Activated CD4-positive, CD25-positive, alpha-beta regulatory T cell treated with anti-CD3 and anti-CD28 coated beads, Interleukin-2, amount 50 U/mL, for 24 hours (primary cell): ENCODE results near the gene CNTROB.

Source experiments
- ATAC-seq, 2 donors: fragments of 150-1000 bp; cut with Tn5 transposase; one replicate each; pipeline ENCODE4 v1.10.0; 2021; ENCODE audit warnings: mild to moderate bottlenecking in 1 of 2, moderate library complexity in 1 of 2

Gene CNTROB, protein sequence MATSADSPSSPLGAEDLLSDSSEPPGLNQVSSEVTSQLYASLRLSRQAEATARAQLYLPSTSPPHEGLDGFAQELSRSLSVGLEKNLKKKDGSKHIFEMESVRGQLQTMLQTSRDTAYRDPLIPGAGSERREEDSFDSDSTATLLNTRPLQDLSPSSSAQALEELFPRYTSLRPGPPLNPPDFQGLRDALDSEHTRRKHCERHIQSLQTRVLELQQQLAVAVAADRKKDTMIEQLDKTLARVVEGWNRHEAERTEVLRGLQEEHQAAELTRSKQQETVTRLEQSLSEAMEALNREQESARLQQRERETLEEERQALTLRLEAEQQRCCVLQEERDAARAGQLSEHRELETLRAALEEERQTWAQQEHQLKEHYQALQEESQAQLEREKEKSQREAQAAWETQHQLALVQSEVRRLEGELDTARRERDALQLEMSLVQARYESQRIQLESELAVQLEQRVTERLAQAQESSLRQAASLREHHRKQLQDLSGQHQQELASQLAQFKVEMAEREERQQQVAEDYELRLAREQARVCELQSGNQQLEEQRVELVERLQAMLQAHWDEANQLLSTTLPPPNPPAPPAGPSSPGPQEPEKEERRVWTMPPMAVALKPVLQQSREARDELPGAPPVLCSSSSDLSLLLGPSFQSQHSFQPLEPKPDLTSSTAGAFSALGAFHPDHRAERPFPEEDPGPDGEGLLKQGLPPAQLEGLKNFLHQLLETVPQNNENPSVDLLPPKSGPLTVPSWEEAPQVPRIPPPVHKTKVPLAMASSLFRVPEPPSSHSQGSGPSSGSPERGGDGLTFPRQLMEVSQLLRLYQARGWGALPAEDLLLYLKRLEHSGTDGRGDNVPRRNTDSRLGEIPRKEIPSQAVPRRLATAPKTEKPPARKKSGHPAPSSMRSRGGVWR

DNA sequence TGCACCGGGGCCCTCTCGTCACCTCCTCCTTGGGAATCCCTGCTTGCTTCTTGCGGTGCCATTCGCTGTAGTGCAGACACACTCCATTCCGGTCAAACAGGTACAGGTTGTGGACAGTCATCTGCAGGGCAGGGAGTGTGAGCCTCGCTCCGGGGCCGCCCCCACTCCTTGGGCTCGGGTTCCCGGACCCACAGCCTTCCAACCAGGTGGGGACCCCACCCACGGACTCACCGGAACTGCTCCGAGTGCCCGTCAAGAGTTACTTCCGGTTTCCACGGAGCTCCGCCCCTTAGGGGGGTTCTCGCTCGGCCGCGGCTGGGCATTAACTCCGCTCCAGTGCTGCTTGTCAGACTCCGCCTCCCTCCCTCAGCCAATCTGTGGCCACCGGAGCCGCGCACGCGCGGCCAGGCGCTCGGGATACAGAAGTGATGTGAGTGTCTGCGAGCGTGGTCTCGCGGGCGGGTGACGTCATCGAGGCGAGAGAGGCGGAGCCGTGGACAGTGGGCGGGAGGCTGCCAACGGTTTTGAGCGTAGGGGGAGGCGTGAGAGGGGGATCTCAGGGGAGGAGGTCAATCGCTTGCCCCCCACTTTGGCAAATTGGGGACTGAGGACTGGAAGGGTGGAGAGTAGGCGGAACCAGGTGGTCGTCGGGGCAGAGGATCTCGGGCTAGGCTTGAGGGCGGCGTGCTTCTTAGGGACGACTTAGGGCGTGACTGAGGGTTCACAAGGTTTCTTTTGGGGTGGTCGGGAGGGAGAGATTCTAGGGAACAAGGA is at the start of gene CNTROB, which contains the start of gene TRAPPC1:
CNTROB (plus strand) TSS at position 498 of the 774 bp plus-strand sequence. CDS start 874 bp downstream, outside the sequence.
TRAPPC1 (minus strand) TSS at position 238 of the 774 bp plus-strand sequence; CDS start at position 121, 117 bp downstream.
- peak; percentile 98 to 99 for ATAC-seq

DNA sequence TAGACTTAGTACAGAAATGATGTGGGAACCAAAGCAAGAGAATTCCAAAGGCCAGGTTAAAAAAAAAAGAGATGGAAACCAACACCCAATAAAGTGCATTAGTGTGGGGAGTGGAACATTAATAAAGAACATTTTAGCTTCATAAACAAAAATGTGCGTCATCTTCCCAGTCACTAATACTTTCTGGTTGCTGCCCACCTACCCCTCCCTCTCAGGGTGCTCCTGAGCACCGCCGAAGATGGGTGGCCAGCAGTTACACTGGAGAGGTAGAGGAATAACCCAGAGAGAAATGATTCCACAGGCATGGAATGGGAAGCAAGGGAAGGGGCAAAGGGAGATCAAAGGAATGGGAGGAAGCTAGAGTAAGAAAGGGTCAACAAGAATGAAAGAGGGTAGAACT is 49.4 kb upstream of the CNTROB start:
- ATAC-seq: no peak

DNA sequence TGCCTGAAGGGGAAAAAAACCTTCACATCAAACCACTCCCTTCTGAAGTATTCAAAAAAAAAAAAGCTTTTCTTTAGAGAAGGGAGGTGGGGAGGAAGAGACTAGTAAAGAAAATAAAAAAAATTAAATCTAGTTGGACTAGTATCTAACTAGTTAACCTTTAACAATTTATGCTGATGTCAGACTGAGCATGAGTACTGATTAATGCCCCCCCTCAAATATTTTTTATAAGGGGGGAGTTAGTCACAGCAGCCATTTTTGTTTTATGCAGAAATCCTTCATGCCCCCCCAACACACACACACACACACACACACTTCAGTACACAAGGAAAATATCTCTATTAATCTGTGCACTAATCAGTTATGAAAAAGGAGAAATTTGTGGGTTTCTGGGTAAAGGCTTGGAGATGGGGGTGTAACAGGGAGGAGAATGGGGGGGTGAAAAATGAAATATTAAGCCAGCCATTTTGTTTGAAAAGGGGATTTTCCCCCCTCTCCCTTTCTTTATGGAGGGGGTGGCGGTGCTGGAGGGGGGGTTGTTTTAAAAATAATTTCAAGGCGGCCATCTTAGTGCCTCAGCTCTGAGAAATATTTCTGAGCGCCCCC is 48.1 kb upstream of the CNTROB start:
- ATAC-seq: no peak

DNA sequence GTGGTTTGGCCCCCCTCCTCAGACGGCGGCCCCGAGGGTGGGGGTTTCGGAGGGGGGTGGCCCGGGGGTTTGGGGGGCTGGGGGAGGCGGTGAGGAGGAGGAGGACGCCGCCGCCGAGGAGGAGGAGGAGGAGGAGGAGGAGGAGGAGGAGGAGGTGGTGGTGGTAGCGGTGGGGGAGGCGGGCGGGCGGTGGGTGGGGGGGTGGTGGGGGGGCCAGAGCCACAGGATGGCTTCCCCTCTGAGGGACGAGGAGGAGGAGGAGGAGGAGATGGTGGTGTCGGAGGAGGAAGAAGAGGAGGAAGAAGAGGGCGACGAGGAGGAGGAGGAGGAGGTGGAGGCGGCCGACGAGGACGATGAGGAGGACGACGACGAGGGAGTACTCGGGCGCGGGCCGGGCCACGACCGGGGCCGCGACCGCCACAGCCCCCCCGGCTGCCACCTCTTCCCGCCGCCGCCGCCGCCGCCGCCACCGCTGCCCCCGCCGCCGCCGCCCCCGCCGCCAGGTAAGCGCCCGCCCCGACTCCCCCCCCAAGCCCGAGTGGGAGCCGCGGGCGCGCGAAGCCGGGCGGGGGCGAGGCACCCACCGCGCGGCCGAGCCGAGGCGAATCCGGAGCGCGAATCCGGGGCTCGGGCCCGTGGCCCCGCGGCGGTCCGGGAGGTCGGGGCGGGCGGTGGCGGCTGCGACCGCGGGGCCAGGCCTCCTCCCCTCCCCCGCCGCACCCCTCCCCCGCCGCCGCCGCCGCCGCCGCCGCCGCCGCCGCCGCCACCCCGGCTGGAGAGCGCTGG is 47.2 kb upstream of the CNTROB start:
- ATAC-seq: peak in 1 of 2 donors; percentile 4

DNA sequence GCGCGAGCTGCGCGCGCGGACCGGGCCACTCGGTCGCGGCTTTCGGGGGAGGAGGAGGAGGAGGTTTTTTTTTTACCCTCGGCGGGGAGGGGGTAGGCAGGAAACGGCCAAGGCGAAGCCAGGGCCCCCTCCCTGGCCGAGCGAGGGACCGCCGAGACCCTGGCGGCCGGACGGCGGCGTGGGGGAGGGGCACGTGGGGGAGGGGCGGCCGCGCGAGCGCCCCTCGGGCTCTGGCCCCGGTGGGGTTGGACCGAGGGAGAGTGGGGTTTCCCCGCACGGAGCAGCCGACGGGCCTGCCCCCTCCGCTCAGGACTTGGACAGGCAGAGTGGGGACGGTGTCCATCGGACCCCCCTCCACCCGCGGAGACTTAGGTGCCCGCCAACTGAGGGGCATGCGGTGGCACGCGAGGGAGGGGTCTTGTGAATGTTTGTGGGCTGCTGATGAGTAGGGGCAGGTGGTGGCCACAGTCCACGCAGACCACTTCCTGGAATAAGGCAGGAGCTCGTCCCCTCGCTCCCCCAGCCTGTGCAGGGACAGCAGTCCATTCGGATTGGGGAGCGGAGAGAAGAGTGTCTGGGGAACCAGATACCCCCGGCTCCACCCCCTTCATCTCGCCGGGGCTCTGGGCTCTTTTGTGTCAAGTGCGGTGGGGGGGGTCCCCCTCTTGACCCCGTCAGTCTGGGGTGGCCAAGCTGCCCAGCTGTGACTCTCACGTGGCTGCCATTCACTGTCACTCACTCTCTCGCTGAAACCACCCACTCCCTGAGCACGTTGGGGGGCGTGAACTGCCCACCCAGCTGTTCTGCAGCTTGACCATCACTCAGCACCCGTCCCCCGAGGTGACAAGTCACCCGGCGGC is 46.4 kb upstream of the CNTROB start:
- ATAC-seq: peak in 1 of 2 donors; percentile 1

DNA sequence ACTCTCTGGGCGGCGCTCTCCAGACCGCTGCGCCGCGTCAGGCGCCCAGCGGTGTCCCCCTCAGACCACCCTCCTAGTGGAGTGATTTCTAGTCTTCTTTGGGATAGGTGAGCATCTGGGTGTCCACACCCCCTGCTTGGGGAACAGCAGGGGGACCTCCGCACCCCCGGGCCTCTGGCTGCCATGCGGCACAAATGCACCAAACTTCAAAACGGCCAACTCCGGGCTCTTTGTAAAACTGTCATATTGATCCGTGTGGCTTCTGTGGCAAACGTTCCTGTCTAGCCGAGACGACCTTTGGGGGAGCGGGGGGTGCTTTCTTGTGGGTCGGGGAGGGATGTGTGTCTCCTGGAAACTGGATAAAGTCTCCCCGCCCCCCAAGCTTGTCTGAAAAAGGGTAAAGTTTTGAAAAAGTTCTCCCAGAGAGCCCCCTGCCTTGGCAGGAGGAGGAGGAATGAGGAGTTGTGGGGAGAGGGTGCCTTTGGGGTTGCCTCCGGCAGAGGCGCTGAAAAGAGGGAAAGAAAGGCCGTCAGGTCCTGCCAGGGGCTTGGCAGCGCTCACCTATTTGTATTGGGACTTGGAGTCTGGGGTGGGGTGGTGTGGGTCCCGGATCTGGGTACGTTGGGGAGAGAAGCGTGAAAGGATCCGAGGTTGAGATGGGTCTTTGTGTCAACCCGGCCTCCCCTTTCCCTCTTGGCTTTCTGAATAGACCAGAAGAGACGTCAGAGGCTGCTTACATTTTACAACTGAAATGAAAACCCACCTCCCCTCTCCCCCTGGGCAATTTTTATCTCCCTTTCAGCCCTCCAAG is 45.6 kb upstream of the CNTROB start:
- no peak for ATAC-seq

DNA sequence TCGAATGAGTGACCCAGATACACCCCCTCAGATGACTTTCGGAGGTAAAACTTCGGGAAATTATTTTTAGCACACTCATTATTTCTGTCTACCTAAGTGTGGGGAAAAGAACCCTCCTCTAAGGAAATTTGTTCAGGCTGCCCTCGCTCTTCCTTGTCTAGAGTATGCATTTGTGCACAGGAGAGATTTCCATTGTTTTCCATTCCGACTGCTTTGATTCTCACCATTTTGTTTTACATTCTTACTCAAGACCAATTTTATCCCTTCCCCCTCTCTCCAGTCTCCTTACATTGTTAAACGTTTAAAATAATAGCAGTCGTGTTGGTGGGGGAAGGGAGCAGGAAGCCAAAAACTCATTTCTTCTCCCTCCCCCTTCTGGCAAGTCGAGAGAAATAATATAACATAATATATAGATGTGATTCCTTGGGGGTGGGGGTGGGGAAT is 44.9 kb upstream of the CNTROB start:
- ATAC-seq: peak in 1 of 2 donors; percentile 32

DNA sequence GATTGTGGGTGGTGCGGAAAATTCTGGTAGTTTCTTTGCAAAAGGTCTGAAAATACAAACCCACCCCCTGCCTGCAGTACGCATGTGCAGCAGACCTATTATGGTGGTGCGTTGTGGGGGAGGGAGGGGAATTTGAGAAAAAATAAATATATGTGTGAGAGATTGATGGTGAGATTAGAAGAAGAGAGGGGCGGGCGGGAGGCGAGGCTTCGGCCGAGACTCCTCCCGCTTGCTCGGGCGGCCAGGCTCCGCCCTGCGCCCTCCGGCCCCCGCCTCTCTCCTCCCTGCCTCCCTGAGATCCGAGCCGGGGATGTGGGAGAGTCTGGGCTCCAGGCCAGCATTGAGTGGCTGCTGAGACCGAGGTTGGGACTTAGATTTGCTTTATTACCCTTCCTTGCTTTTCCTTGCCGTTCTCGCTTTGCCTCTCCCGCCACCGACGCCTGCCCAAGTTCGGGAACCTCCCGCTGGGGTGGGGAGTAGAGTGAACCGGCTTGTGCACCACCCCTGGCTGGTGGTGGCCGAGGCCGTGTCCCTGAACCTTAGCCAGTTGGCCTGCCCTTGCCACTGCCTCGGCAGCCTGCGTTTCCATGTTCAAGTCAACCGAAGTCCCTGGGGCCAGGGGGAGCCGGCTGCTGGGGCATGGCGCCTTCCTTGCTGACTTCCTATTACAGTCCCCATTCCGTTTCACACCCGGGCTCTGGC is 44.4 kb upstream of the CNTROB start:
- peak; percentile 75 to 78 for ATAC-seq

DNA sequence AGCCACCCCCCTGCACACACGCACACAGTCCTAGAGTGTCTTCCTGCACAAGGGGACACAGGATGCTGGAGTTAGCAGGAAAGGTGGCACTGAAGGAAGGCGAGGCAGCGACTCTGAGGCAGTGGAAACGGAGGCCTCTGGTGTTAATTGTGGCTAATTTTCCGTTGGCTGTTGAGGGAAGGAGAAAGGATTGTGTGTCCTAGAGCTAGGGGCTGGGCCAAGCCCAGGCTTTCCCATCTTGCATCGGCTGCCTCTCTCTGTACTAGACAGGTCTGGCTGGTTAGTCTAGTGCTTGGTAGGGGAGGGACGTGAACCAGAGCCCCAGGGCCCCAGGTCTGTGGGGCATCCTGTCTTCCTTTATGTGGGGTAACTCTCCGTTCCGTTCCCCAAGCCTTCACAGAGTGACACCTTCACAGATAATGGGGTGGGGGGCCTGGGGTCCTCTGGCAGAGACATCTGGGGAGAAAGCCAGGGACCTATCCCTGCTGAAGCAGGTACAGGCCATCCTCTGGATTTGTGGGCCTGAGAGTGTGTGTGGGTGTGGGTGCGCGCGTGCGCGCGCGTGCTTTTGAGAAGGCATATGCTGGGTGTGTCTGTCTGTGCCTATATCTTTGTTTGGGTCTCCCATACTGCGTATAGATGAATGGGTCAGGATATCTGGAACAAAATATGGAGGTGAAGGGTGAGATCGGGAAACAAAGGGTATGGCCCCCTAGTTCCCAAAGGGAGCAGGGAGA is 43.7 kb upstream of the CNTROB start, which contains the start of gene CHD3:
CHD3 (plus strand) TSS at position 606 of the 737 bp plus-strand sequence. CDS start 212 bp downstream, outside the sequence.
- no peak for ATAC-seq

DNA sequence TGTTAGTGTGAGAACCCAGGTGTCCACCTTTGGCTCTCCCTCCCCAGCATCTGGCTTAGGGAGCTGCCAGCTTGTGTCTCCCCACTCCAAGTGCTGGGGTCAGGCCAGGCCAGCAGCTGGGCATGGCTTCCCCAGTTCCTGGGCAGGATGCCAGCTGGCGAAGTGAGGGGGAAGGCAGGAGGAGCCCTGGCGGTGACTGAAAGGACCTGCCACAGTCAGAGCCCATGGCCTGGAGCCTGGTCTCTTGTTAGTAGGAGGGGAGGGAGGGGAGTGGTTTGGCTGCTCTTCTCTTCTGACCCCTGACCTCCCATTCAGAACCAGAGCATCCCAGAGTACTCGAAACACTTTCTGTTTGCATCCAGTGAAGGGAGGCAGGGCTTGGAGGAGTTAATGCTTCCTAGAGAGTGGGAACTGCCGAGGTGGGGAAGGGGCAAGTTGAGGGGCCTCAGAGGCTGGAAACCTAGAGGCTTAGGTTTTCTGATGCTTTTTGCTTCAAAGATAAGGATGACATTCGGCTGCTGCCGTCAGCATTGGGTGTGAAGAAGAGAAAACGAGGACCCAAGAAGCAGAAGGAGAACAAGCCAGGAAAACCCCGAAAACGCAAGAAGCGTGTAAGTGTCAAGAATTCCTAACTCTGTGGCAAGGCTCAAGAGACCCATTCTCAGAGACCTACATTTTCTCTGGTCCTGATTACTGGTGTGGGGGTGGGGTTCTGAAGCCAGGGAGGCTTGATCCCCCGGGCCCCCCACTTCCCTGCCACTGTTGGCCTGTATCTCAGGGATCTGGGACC is 42.6 kb upstream of the CNTROB start:
- ATAC-seq: no peak

DNA sequence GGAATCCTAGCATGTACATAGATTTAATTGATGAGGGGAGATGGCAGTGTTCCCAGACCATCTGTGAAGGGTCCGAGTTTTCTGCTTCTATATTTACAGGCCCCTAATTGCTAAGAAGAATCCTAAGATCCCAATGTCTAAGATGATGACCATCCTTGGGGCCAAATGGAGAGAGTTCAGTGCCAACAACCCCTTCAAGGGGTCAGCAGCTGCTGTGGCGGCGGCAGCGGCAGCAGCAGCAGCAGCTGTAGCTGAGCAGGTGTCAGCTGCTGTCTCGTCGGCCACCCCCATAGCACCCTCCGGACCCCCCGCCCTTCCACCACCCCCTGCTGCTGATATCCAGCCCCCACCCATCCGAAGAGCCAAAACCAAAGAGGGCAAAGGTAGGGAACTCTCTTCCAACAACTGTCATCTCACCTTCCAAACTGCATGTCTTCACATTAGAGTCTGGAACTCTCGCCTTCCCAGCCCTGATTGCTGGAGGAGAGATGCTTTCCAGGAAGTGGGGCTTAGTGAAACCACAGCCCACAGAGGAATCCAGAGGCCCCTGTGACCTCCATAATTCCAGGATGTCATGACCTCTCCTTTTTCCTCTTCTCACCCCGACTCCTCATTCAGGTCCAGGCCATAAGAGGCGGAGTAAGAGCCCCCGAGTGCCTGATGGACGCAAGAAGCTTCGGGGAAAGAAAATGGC is 38.7 kb upstream of the CNTROB start:
- ATAC-seq: no peak

DNA sequence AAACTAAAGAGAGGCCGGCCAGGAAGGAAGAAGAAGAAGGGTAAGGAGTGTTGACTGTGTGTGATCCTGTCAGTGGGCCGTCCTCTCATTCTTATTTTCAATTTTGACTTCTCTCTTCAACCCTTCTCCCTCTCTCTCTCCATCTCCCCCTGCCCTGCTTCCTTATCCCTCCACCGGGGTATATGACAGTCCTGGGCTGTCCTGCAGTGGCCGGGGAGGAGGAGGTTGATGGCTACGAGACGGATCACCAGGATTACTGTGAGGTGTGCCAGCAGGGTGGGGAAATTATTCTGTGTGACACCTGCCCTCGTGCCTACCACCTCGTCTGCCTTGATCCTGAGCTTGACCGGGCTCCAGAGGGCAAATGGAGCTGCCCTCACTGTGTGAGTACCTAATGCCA is 37.8 kb upstream of the CNTROB start:
- no peak for ATAC-seq

DNA sequence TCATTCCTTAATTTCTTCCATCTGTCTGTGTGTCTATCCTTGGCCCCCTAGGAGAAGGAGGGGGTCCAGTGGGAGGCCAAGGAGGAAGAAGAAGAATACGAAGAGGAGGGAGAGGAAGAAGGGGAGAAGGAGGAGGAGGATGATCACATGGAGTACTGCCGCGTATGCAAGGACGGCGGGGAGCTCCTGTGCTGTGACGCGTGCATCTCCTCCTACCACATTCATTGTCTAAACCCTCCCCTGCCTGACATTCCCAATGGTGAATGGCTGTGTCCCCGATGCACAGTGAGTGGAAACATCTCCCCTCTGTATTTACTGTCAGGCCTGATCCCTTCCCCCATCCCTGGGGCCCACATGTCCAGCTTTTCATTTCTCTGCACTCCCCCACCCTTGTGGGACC is 37.1 kb upstream of the CNTROB start:
- no peak for ATAC-seq

DNA sequence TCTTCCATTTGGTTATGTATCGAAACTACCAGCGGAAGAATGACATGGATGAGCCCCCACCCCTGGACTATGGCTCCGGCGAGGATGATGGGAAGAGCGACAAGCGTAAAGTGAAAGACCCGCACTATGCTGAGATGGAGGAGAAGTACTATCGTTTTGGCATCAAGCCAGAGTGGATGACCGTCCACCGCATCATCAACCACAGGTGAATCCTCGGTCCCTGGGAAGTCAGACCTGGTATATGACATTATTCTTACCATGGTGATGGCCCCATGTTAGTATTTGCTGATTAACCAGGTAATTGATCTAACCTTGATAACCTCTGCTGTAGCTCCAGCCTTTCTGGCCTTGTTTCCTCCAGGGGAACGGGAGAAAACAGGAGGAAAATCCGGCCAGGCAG is 34.9 kb upstream of the CNTROB start:
- ATAC-seq: no peak

DNA sequence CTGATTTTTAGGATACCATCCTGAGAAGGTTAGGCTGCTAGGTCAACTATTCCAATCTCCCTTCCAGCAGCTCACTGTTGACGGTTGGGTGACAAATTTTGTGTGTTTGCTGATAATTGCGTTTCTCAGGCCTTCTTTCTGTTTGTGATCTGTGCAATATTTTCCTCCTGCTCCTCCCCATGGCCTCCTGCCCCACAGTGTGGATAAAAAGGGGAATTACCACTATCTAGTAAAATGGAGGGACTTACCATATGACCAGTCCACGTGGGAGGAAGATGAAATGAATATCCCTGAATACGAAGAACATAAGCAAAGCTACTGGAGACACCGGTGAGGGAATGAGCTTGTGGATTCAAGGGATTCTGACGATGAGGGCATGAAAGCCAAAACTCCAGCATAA is 34.2 kb upstream of the CNTROB start:
- ATAC-seq: peak; percentile 44 to 73
